Measurements from ENCODE around the gene CDK11A.
"Not testable (repeated sequence)": the region's sequence is repeated elsewhere in the genome, so short reads cannot be mapped to it uniquely, and the experiment has no call there.

The CDK11A gene

GRCh38 chr1:1683104-1683905 is 40.9 kb downstream of the CDK11A start:
- no peak for DNase-seq

- no peak for DNase-seq
Measured at GRCh38 chr1:1680912-1681273, 43.3 kb downstream of the CDK11A start.

GRCh38 chr1:1680031-1680911 is 43.9 kb downstream of the CDK11A start:
- no peak for DNase-seq

- peak in 1 of 2 donors; percentile 6 for DNase-seq
Measured at GRCh38 chr1:1678581-1679380, 45.4 kb downstream of the CDK11A start.

GRCh38 chr1:1677718-1678580 is 46.2 kb downstream of the CDK11A start:
- DNase-seq = no peak

GRCh38 chr1:1676087-1676486 is 48.1 kb downstream of the CDK11A start:
- not testable (repeated sequence) for DNase-seq

GRCh38 chr1:1675218-1675617 is 48.9 kb downstream of the CDK11A start:
- not testable (repeated sequence) for DNase-seq

- not testable (repeated sequence) for DNase-seq
Measured at GRCh38 chr1:1674806-1675205, 49.4 kb downstream of the CDK11A start.

GRCh38 chr1:1672181-1672965 is 51.8 kb downstream of the CDK11A start:
- DNase-seq = no peak

GRCh38 chr1:1671365-1672119 is 52.6 kb downstream of the CDK11A start:
- no peak for DNase-seq

- no peak for DNase-seq
Measured at GRCh38 chr1:1670866-1671265, 53.3 kb downstream of the CDK11A start.

GRCh38 chr1:1669468-1670440 is 54.4 kb downstream of the CDK11A start:
- DNase-seq = no peak

GRCh38 chr1:1666526-1666925 is 57.6 kb downstream of the CDK11A start:
- no peak for DNase-seq

- DNase-seq = peak in 1 of 2 donors; percentile 40
Measured at GRCh38 chr1:1665815-1666251, 58.3 kb downstream of the CDK11A start.

- no peak for DNase-seq
Measured at GRCh38 chr1:1664941-1665814, 59.0 kb downstream of the CDK11A start.

- not testable (repeated sequence) for DNase-seq
Measured at GRCh38 chr1:1664318-1664717, 59.8 kb downstream of the CDK11A start.

- DNase-seq = not testable (repeated sequence)
Measured at GRCh38 chr1:1662830-1663560, 61.2 kb downstream of the CDK11A start.

All from inflammatory macrophage treated with lipopolysaccharide for 1 hour (primary cell).